Fibroblast of mammary gland (primary cell): ENCODE measurements around the gene DMXL1.

Experiments used
- DNase-seq: peaks from one replicate; pipeline ENCODE4 v3.0.0-alpha.2; 2010; ENCODE audit warnings: low read depth
- H3K4me3 ChIP-seq: 2 replicates; pipeline ENCODE4 v1.5.1; 2011; ENCODE audit warnings: low read depth, mild to moderate bottlenecking, low read length, moderate library complexity; ENCODE audit not compliant: control insufficient read depth
- TF ChIP-seq, protein P1 (sequence below): conservative IDR thresholded peaks from 2 replicates; pipeline ENCODE4 v1.5.1; 2011; ENCODE audit warnings: low read depth, low read length, inconsistent platforms; ENCODE audit not compliant: control insufficient read depth, insufficient read depth

Gene DMXL1

DNA sequence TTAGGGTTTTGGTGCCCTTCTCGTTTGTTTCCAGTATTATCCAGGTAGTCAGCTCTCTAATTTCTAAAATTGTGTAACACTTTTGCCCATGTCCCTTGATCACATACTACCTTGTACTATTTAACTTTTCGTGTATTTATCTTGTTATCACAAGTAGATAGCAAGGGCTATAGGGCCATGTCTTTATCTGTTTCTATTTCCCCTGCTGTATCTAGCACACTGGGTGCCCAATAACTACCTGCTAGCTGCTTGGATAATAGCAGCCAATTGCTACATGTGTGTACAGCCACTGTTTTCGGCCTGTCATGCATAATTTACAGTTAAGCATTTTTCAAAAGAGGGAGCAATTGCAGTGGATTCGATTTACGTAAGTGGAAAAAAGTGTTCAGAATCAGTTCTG lies 220.2 kb downstream of the DMXL1 start:
- no peak for DNase-seq
- H3K4me3 ChIP-seq, result no peak overlapping the region
- TF ChIP-seq, protein P1, sequence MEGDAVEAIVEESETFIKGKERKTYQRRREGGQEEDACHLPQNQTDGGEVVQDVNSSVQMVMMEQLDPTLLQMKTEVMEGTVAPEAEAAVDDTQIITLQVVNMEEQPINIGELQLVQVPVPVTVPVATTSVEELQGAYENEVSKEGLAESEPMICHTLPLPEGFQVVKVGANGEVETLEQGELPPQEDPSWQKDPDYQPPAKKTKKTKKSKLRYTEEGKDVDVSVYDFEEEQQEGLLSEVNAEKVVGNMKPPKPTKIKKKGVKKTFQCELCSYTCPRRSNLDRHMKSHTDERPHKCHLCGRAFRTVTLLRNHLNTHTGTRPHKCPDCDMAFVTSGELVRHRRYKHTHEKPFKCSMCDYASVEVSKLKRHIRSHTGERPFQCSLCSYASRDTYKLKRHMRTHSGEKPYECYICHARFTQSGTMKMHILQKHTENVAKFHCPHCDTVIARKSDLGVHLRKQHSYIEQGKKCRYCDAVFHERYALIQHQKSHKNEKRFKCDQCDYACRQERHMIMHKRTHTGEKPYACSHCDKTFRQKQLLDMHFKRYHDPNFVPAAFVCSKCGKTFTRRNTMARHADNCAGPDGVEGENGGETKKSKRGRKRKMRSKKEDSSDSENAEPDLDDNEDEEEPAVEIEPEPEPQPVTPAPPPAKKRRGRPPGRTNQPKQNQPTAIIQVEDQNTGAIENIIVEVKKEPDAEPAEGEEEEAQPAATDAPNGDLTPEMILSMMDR, result no peak

DNA sequence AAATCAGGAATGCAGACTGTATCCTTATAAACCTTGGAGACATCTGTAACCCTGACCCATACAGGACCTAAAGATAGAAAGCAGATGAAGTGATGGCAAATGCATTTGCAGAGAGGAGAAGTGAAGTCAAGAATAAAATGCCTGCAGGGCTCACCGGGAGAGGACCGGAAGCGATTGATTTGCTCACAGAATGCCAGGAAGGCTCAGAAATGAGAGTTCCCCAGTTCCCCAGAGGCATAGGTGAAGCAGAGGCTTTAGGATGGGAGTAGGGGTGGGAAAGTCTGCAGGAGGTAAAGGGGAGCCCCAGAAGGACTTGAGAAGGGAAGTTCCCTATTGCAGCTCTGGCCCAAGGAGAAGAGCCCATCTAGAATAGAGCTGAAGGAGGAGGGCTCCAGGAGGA lies 221.0 kb downstream of the DMXL1 start:
- TF ChIP-seq, protein P1, result no peak
- no peak for DNase-seq
- H3K4me3 ChIP-seq, result no peak overlapping the region

DNA sequence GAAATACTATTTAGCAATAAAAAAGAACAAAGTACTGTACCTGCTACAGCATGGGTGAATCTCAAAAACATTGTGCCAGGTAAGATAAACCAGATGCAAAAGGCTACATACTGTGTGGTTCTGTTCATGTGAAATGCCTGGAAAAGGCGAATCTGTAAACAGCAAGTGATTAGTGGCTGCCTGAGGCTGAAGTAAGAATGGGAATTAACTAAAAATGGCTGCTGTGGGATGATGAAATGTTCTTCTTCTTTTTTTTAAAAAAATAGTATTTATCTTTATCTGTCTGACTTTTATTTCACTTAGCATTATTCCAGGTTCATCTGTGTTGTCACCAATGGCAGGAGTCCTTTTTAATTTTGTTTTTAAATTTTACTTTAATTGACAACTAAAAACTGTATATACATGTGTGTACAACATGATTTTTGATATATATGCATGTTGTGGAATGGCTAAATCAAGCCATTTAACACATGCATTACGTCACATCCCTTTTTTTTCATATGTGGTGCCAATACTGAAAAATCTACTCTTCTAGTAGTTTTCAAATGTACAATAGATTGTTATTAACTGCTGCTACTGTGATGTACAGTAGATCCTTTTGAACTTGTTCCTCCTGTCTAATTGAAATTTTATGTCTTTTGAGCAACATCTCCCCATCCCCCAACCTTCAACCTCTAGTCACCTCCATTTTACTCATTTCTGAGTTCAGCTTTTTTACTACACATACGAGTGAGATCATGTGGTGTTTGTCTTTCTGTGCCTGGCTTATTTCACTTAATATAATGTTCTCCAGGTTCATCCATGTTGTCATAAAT lies 222.0 kb downstream of the DMXL1 start:
- TF ChIP-seq, protein P1, result no peak
- no peak overlapping the region for H3K4me3 ChIP-seq
- no peak for DNase-seq

DNA sequence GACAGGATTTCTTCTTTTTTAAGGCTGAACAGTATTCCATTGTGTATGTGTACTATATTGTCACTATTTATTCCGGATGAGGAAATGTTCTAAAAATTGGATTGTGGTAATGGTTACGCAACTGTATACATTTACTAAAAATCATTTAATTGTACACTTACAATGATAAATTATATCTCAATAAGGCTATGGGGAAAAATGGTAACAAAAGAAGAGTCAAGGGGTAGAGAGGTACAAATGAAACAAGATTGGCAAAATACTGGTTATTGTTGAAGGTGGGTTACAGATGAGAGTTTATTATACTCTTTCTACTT lies 222.6 kb downstream of the DMXL1 start:
- TF ChIP-seq, protein P1, result no peak

More for the DNA sequence above, 222.6 kb downstream of the DMXL1 start:
- no peak for DNase-seq
- H3K4me3 ChIP-seq, result no peak overlapping the region
